Hepatocyte (in vitro differentiated cells): Measurements from ENCODE around the gene LCP1. TPM values are rescaled to one million over a fixed set of nuclear protein-coding genes. Genes with fewer than 3 reads are reported as not detected.

Source experiments
- DNase-seq: peaks from one replicate; pipeline ENCODE4 v3.0.0-alpha.2; 2016; ENCODE audit warnings: low spot score
- H2AFZ ChIP-seq: fragments of 200-600 bp; sonication (generic); 2 replicates; pipeline ENCODE4 v1.6.0; 2016; ENCODE audit warnings: antibody characterized with exemption, mild to moderate bottlenecking
- H3K27ac ChIP-seq: fragments of 200-600 bp; sonication (generic); 2 replicates; pipeline ENCODE4 v1.5.1; 2016; ENCODE audit warnings: mild to moderate bottlenecking
- H3K27me3 ChIP-seq: fragments of 200-600 bp; sonication (generic); 2 replicates; pipeline ENCODE4 v1.6.1; 2016
- H3K36me3 ChIP-seq: fragments of 200-600 bp; sonication (generic); replicated peaks from 2 replicates; pipeline ENCODE4 v1.5.1; 2016; ENCODE audit warnings: low read depth; ENCODE audit not compliant: insufficient read depth
- H3K4me1 ChIP-seq: fragments of 200-600 bp; sonication (generic); 2 replicates; pipeline ENCODE4 v1.5.1; 2016; ENCODE audit warnings: mild to moderate bottlenecking, moderate library complexity; ENCODE audit not compliant: insufficient read depth
- H3K4me2 ChIP-seq: fragments of 200-600 bp; sonication (generic); 2 replicates; pipeline ENCODE4 v1.6.0; 2016
- H3K4me3 ChIP-seq: fragments of 200-600 bp; sonication (generic); 2 replicates; pipeline ENCODE4 v1.5.1; 2016; ENCODE audit warnings: mild to moderate bottlenecking
- H3K79me2 ChIP-seq: fragments of 200-600 bp; sonication (generic); 2 replicates; pipeline ENCODE4 v1.6.0; 2017; ENCODE audit warnings: mild to moderate bottlenecking
- H3K9me2 ChIP-seq: fragments of 200-600 bp; sonication (generic); replicated peaks from 2 replicates; pipeline ENCODE4 v1.6.0; 2017; ENCODE audit warnings: mild to moderate bottlenecking; ENCODE audit not compliant: insufficient read depth
- H3K9me3 ChIP-seq: fragments of 200-600 bp; sonication (generic); 2 replicates; pipeline ENCODE4 v1.5.1; 2016; ENCODE audit warnings: low read depth, mild to moderate bottlenecking
- H4K20me1 ChIP-seq: fragments of 200-600 bp; sonication (generic); 2 replicates; pipeline ENCODE4 v1.6.0; 2016; ENCODE audit warnings: mild to moderate bottlenecking; ENCODE audit not compliant: insufficient read depth, poor library complexity, severe bottlenecking
- EZH2 ChIP-seq: fragments of 200-600 bp; sonication (generic); IDR thresholded peaks from 2 replicates; pipeline ENCODE4 v1.6.1; 2016; ENCODE audit warnings: antibody characterized with exemption, mild to moderate bottlenecking, borderline replicate concordance
- EZH2phosphoT487 ChIP-seq: fragments of 200-600 bp; sonication (generic); IDR thresholded peaks from one replicate; pipeline ENCODE4 v1.6.1; 2018; ENCODE audit warnings: antibody characterized with exemption, mild to moderate bottlenecking, low read depth, moderate library complexity; ENCODE audit not compliant: unreplicated experiment, severe bottlenecking
- WGBS: methylation state at CpG from one replicate; pipeline ENCODE4 v1.1.6; 2016; ENCODE audit warnings: low lambda C conversion rate; ENCODE audit errors: missing lambda C conversion rate; 5-methylcytosine and 5-hydroxymethylcytosine counted together
- polyA plus RNA-seq: library from polyadenylated mRNA; unstranded; fragments of >200 nt; fragmentation: Nextera tagmentation; extraction: Ambion mirVana; gene quantifications from 2 replicates; pipeline ENCODE4 v1.2.1, GENCODE V29; 2016
- total RNA-seq: library from RNA; depleted of rRNA; stranded (reverse); fragments of >200 nt; gene quantifications from 2 replicates; pipeline ENCODE4 v1.2.3, GENCODE V29; 2014
- TF ChIP-seq, protein P1 (sequence below): fragments of 200-600 bp; sonication (generic); IDR thresholded peaks from 2 replicates; pipeline ENCODE4 v1.5.1; 2016; ENCODE audit warnings: antibody characterized with exemption, mild to moderate bottlenecking; ENCODE audit not compliant: poor library complexity

LCP1 gene
- total and polyA plus RNA-seq, 2 experiments from 2014 or later, result 18.9 to 30.6 TPM

- H3K36me3 ChIP-seq, result no peaks in the 10 kb centered on the region
- no peaks in the 10 kb centered on the region for H4K20me1 ChIP-seq
- H3K27ac ChIP-seq, result no peak overlapping the region
- no peaks in the 10 kb centered on the region for H3K27me3 ChIP-seq
- no peak overlapping the region for H2AFZ ChIP-seq
- H3K4me1 ChIP-seq, result no peaks in the 10 kb centered on the region
- H3K79me2 ChIP-seq, result no peaks in the 10 kb centered on the region
- TF ChIP-seq, protein P1, sequence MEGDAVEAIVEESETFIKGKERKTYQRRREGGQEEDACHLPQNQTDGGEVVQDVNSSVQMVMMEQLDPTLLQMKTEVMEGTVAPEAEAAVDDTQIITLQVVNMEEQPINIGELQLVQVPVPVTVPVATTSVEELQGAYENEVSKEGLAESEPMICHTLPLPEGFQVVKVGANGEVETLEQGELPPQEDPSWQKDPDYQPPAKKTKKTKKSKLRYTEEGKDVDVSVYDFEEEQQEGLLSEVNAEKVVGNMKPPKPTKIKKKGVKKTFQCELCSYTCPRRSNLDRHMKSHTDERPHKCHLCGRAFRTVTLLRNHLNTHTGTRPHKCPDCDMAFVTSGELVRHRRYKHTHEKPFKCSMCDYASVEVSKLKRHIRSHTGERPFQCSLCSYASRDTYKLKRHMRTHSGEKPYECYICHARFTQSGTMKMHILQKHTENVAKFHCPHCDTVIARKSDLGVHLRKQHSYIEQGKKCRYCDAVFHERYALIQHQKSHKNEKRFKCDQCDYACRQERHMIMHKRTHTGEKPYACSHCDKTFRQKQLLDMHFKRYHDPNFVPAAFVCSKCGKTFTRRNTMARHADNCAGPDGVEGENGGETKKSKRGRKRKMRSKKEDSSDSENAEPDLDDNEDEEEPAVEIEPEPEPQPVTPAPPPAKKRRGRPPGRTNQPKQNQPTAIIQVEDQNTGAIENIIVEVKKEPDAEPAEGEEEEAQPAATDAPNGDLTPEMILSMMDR, result no peak
- TF ChIP-seq EZH2 (no peak), EZH2phosphoT487 (no peak)
- 87% methylated on average over 4 of the region's 4 CpGs for WGBS
- no peak for DNase-seq
- no peak overlapping the region for H3K4me3 ChIP-seq
- H3K9me2 ChIP-seq, result no peaks in the 10 kb centered on the region
- H3K9me3 ChIP-seq, result no peaks in the 10 kb centered on the region
- no peak overlapping the region for H3K4me2 ChIP-seq
Measured at GRCh38 chr13:46097663-46098062, 84.3 kb downstream of the LCP1 start.

GRCh38 chr13:46097015-46097414 lies 85.0 kb downstream of the LCP1 start:
- Histone ChIP-seq H3K36me3 (no peaks in the 10 kb centered on the region), H3K4me1 (no peaks in the 10 kb centered on the region), H4K20me1 (no peaks in the 10 kb centered on the region), H3K4me2 (no peak overlapping the region), H3K79me2 (no peaks in the 10 kb centered on the region), H3K9me2 (no peaks in the 10 kb centered on the region), H2AFZ (no peak overlapping the region), H3K4me3 (no peak overlapping the region), H3K27me3 (no peaks in the 10 kb centered on the region), H3K27ac (no peak overlapping the region), H3K9me3 (no peaks in the 10 kb centered on the region)
- 88% methylated on average over 3 of the region's 3 CpGs for WGBS
- TF ChIP-seq, protein P1, result no peak
- TF ChIP-seq EZH2phosphoT487, result no peak
- no peak for TF ChIP-seq EZH2
- DNase-seq, result no peak

GRCh38 chr13:46094478-46094877 lies 87.5 kb downstream of the LCP1 start:
- Histone ChIP-seq H3K4me2 (no peak overlapping the region), H4K20me1 (no peaks in the 10 kb centered on the region), H3K79me2 (no peaks in the 10 kb centered on the region), H3K9me2 (no peaks in the 10 kb centered on the region), H3K4me3 (no peak overlapping the region), H3K4me1 (no peaks in the 10 kb centered on the region), H3K9me3 (no peaks in the 10 kb centered on the region), H3K27me3 (no peaks in the 10 kb centered on the region), H2AFZ (no peak overlapping the region), H3K36me3 (no peaks in the 10 kb centered on the region), H3K27ac (no peak overlapping the region)
- DNase-seq, result no peak
- TF ChIP-seq, protein P1, result no peak
- TF ChIP-seq EZH2, result no peak
- no peak for TF ChIP-seq EZH2phosphoT487
- 88% methylated on average over 3 of the region's 3 CpGs for WGBS
